Prostate gland (tissue), 2 donors: ENCODE data around the gene SPATA24.

Experiments used
- CTCF ChIP-seq, 4 experiments: fragments of 200-600 bp in 2 of 4; fragments of 450-650 bp in 2 of 4; sonication (generic) in 2 of 4; IDR thresholded peaks; 1 replicate in 3 of 4; 2 replicates in 1 of 4; pipeline ENCODE4 v1.5.1; 2016 to 2019; ENCODE audit warnings: antibody characterized with exemption in 4 of 4, mild to moderate bottlenecking in 2 of 4, moderate library complexity in 2 of 4
- POLR2A ChIP-seq: fragments of 450-650 bp; IDR thresholded peaks from one replicate; pipeline ENCODE4 v1.6.1; 2016; ENCODE audit warnings: antibody characterized with exemption, mild to moderate bottlenecking
- POLR2AphosphoS5 ChIP-seq: sonication (generic); formaldehyde crosslinking; IDR thresholded peaks from one replicate; pipeline ENCODE4 v1.6.1; 2017; ENCODE audit warnings: antibody characterized with exemption

GRCh38 chr5:139438707-139439012, 34.8 kb upstream of the SPATA24 start:
- no peak for TF ChIP-seq CTCF (IDR thresholded peaks at IDR 0.05)
- no peak for TF ChIP-seq POLR2AphosphoS5
- TF ChIP-seq POLR2A = no peak
